Activated CD4-positive, CD25-positive, alpha-beta regulatory T cell treated with anti-CD3 and anti-CD28 coated beads, Interleukin-2, amount 50 U/mL, for 72 hours (primary cell): Measurements from ENCODE around the gene NKAPL.
A peak's percentile ranks its signal among the peaks of the same experiment; 100 is the strongest.

ENCODE experiments used
- DNase-seq: peaks from one replicate; pipeline ENCODE4 v3.0.0; 2021

NKAPL gene

GRCh38 chr6:28258877-28259777, at the start of gene NKAPL:
NKAPL (plus strand) TSS chr6:28259297; CDS start chr6:28259372, 75 bp downstream.
- DNase-seq, result peak; percentile 69

GRCh38 chr6:28209753-28210535, 49.2 kb upstream of the NKAPL start:
- DNase-seq, result no peak

GRCh38 chr6:28211840-28212509, 47.1 kb upstream of the NKAPL start:
- no peak for DNase-seq

- DNase-seq, result peak; percentile 66
Observed at GRCh38 chr6:28212510-28213212, 46.4 kb upstream of the NKAPL start.

- no peak for DNase-seq
Observed at GRCh38 chr6:28213213-28213523, 45.9 kb upstream of the NKAPL start.

GRCh38 chr6:28215425-28215824, 43.7 kb upstream of the NKAPL start:
- DNase-seq, result no peak

GRCh38 chr6:28217890-28218289, 41.2 kb upstream of the NKAPL start:
- no peak for DNase-seq

GRCh38 chr6:28218312-28219248, 40.5 kb upstream of the NKAPL start:
- DNase-seq, result peak; percentile 50

GRCh38 chr6:28220257-28221133, 38.6 kb upstream of the NKAPL start:
- DNase-seq, result no peak

GRCh38 chr6:28224131-28225055, 34.7 kb upstream of the NKAPL start:
- DNase-seq, result no peak

- DNase-seq, result peak; percentile 54
Observed at GRCh38 chr6:28225056-28225834, 33.9 kb upstream of the NKAPL start, which contains the start of gene ZSCAN9. ZSCAN9 (plus strand) TSS chr6:28225275; CDS start chr6:28227085, 1,810 bp downstream.

GRCh38 chr6:28226460-28226859, 32.6 kb upstream of the NKAPL start:
- no peak for DNase-seq

GRCh38 chr6:28232785-28233184, 26.3 kb upstream of the NKAPL start:
- DNase-seq, result no peak

- DNase-seq, result no peak
Observed at GRCh38 chr6:28235912-28236452, 23.1 kb upstream of the NKAPL start.

- DNase-seq, result no peak
Observed at GRCh38 chr6:28239636-28240035, 19.5 kb upstream of the NKAPL start.

- no peak for DNase-seq
Observed at GRCh38 chr6:28240471-28240870, 18.6 kb upstream of the NKAPL start.

GRCh38 chr6:28243946-28244345, 15.2 kb upstream of the NKAPL start:
- DNase-seq, result no peak
